PC-9 (cell line): Measurements from ENCODE around the gene CARS1. TPM values are rescaled to one million over a fixed set of nuclear protein-coding genes. Genes with fewer than 3 reads are reported as not detected.

Source experiments
- BruUV-seq: library from RNA; stranded (reverse); fragments of 400-500 nt; replicated peaks from 2 replicates; lab custom pipeline; 2021; lab: Mats Ljungman, UMichigan
- CTCF ChIA-PET: fragments of 300-600 bp; sonication (Branson Sonifier 250); formaldehyde crosslinking; loops from one replicate; lab custom pipeline; 2022; ENCODE audit warnings: antibody characterized with exemption; lab: Charles Lee
- POLR2A ChIA-PET: fragments of 300-600 bp; sonication (Branson Sonifier 250); formaldehyde crosslinking; loops from one replicate; lab custom pipeline; 2022; ENCODE audit warnings: antibody characterized with exemption; ENCODE audit not compliant: unreplicated experiment; lab: Charles Lee
- DNase-seq, 2 experiments: peaks; one replicate each; pipeline versions ENCODE4 v3.0.0 to v3.0.0-alpha.2; 2015 to 2022; ENCODE audit warnings: mixed read lengths in 1 of 2
- H2AFZ ChIP-seq: fragments of 200-600 bp; sonication (generic); 2 replicates; pipeline ENCODE4 v1.8.1; 2017; ENCODE audit warnings: antibody characterized with exemption
- H3F3A ChIP-seq: fragments of 200-600 bp; sonication (generic); 2 replicates; pipeline ENCODE4 v1.8.1; 2017; ENCODE audit warnings: antibody characterized with exemption, mild to moderate bottlenecking, low read depth; ENCODE audit not compliant: insufficient read depth
- H3K27ac ChIP-seq: fragments of 200-600 bp; sonication (generic); 2 replicates; pipeline ENCODE4 v1.6.1; 2016; ENCODE audit warnings: mixed run types
- H3K27me3 ChIP-seq: fragments of 200-600 bp; sonication (generic); 2 replicates; pipeline ENCODE4 v1.6.1; 2016; ENCODE audit warnings: low read depth, mixed run types; ENCODE audit not compliant: insufficient read depth
- H3K36me3 ChIP-seq: fragments of 200-600 bp; sonication (generic); 2 replicates; pipeline ENCODE4 v1.6.1; 2016; ENCODE audit warnings: low read depth, mixed run types
- H3K4me1 ChIP-seq: fragments of 200-600 bp; sonication (generic); replicated peaks from 2 replicates; pipeline ENCODE4 v1.6.1; 2016; ENCODE audit warnings: mixed run types; ENCODE audit not compliant: insufficient read depth
- H3K4me2 ChIP-seq: fragments of 200-600 bp; sonication (generic); 2 replicates; pipeline ENCODE4 v1.6.1; 2017; ENCODE audit warnings: mixed run types
- H3K4me3 ChIP-seq: fragments of 200-600 bp; sonication (generic); 2 replicates; pipeline ENCODE4 v1.6.1; 2016; ENCODE audit warnings: mixed run types
- H3K79me2 ChIP-seq: fragments of 200-600 bp; sonication (generic); 2 replicates; pipeline ENCODE4 v1.6.1; 2017; ENCODE audit warnings: low read depth, mixed run types
- H3K9me2 ChIP-seq: fragments of 200-600 bp; sonication (generic); 2 replicates; pipeline ENCODE4 v1.8.1; 2017; ENCODE audit warnings: mild to moderate bottlenecking; ENCODE audit not compliant: insufficient read depth
- H3K9me3 ChIP-seq: fragments of 200-600 bp; sonication (generic); 2 replicates; pipeline ENCODE4 v1.8.1; 2016; ENCODE audit warnings: low read depth; ENCODE audit not compliant: insufficient read depth
- H4K20me1 ChIP-seq: fragments of 200-600 bp; sonication (generic); 2 replicates; pipeline ENCODE4 v1.8.1; 2017; ENCODE audit not compliant: insufficient read depth
- EZH2 ChIP-seq: fragments of 200-600 bp; sonication (generic); IDR thresholded peaks from 2 replicates; pipeline ENCODE4 v1.8.0; 2017; ENCODE audit warnings: antibody characterized with exemption, low read depth
- intact Hi-C: fragments of 100-400 bp; cut with micrococcal nuclease; formaldehyde crosslinking; loops from one replicate; pipeline ENCODE4 v1.10.0; 2022; ENCODE audit not compliant: unreplicated experiment
- total RNA-seq: library from RNA; stranded (reverse); gene quantifications from 2 replicates; pipeline ENCODE4 v1.2.3, GENCODE V29; 2021
- TF ChIP-seq, protein P1 (sequence below): fragments of 200-600 bp; sonication (generic); conservative IDR thresholded peaks from 2 replicates; pipeline ENCODE4 v1.6.1; 2017; ENCODE audit warnings: mixed run types, antibody characterized with exemption, mild to moderate bottlenecking, moderate library complexity

Gene CARS1
- total RNA-seq, 1 experiment from 2014 or later: 78.8 TPM

- H3K27ac ChIP-seq: no peak overlapping the region
- no peaks in the 10 kb centered on the region for H3K4me1 ChIP-seq
- no peak overlapping the region for H2AFZ ChIP-seq
- DNase-seq: no peak
- peaks cover 87% of the 10 kb centered on the region for H4K20me1 ChIP-seq
- no peaks in the 10 kb centered on the region for H3K27me3 ChIP-seq
- CTCF ChIA-PET: no interaction called here
- peaks cover 25% of the 10 kb centered on the region for H3K79me2 ChIP-seq
- H3K9me3 ChIP-seq: no peaks in the 10 kb centered on the region
- TF ChIP-seq, protein P1, sequence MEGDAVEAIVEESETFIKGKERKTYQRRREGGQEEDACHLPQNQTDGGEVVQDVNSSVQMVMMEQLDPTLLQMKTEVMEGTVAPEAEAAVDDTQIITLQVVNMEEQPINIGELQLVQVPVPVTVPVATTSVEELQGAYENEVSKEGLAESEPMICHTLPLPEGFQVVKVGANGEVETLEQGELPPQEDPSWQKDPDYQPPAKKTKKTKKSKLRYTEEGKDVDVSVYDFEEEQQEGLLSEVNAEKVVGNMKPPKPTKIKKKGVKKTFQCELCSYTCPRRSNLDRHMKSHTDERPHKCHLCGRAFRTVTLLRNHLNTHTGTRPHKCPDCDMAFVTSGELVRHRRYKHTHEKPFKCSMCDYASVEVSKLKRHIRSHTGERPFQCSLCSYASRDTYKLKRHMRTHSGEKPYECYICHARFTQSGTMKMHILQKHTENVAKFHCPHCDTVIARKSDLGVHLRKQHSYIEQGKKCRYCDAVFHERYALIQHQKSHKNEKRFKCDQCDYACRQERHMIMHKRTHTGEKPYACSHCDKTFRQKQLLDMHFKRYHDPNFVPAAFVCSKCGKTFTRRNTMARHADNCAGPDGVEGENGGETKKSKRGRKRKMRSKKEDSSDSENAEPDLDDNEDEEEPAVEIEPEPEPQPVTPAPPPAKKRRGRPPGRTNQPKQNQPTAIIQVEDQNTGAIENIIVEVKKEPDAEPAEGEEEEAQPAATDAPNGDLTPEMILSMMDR: no peak
- TF ChIP-seq EZH2: no peak
- no peak overlapping the region for H3K4me3 ChIP-seq
- H3F3A ChIP-seq: peaks cover 6% of the 10 kb centered on the region; the same call in 1 of the 2 replicates
- no TSS peak for BruUV-seq
- no peak overlapping the region for H3K4me2 ChIP-seq
- H3K36me3 ChIP-seq: peaks cover 5% of the 10 kb centered on the region
- POLR2A ChIA-PET: no interaction called here
- H3K9me2 ChIP-seq: no peaks in the 10 kb centered on the region
- intact Hi-C loops: no loop called here
Measured at GRCh38 chr11:3043315-3043871, 13.8 kb downstream of the CARS1 start.

GRCh38 chr11:3042496-3043314 is 14.5 kb downstream of the CARS1 start:
- Histone ChIP-seq H3K4me3 (no peak overlapping the region), H4K20me1 (peaks cover 87% of the 10 kb centered on the region), H3K27me3 (no peaks in the 10 kb centered on the region), H3K36me3 (peaks cover 5% of the 10 kb centered on the region), H3K9me2 (no peaks in the 10 kb centered on the region), H3K79me2 (peaks cover 19% of the 10 kb centered on the region), H3K27ac (no peak overlapping the region), H3F3A (peaks cover 11% of the 10 kb centered on the region; the same call in 1 of the 2 replicates), H3K9me3 (no peaks in the 10 kb centered on the region), H3K4me2 (no peak overlapping the region), H2AFZ (no peak overlapping the region), H3K4me1 (no peaks in the 10 kb centered on the region)
- intact Hi-C loops: no loop called here
- ChIA-PET POLR2A (no interaction called here), CTCF (no interaction called here)
- BruUV-seq: no TSS peak
- DNase-seq: no peak
- TF ChIP-seq EZH2: no peak
- TF ChIP-seq, protein P1: no peak

DNA sequence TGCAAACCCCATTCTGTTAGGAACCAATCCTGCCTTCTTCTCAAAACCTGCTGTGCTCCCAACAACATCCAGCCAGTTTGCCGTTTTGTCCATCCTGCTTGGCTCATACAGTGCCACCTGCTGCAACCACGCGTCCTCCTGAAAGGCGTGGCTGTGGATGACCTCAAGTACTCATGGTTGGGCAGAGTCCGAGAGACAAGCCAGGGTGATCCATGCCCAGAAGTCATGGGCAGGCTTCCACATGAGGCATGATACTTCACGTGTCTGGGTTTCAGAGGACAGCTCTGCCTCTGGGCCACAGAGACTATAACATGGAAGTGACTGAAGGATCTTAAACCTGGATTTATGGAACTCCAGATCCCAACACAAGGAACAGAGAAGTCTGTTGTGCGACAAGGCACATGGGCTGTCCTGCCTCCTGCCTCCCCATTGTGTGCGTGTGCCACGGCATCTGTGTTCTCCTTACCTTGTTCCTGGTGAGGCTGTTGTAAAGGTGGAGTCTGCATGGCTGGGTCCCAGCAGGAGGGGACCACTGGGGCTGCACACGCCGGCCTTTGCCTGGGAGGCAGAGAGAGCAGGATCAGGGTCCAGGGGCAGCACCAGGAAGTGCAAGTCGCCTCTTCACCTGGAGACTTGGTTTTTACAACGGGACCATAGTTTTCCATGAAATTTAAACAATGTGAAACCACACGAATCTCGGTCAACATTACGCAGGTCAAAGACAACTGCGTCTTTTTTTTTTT is 15.4 kb downstream of the CARS1 start:
- Histone ChIP-seq H4K20me1 (peaks cover 86% of the 10 kb centered on the region), H3K27me3 (no peaks in the 10 kb centered on the region), H3K27ac (no peak overlapping the region), H3K4me2 (no peak overlapping the region), H3K4me1 (no peaks in the 10 kb centered on the region), H2AFZ (no peak overlapping the region), H3K36me3 (peaks cover 5% of the 10 kb centered on the region), H3K9me2 (no peaks in the 10 kb centered on the region), H3F3A (peaks cover 14% of the 10 kb centered on the region; the same call in 1 of the 2 replicates), H3K79me2 (peaks cover 12% of the 10 kb centered on the region), H3K4me3 (no peak overlapping the region), H3K9me3 (no peaks in the 10 kb centered on the region)
- POLR2A ChIA-PET: no interaction called here
- no peak for DNase-seq
- CTCF ChIA-PET: no interaction called here
- TF ChIP-seq, protein P1: no peak
- TF ChIP-seq EZH2: no peak
- no TSS peak for BruUV-seq
- intact Hi-C loops: no loop called here
